ENCODE measurements around the gene LYRM7.

DNA sequence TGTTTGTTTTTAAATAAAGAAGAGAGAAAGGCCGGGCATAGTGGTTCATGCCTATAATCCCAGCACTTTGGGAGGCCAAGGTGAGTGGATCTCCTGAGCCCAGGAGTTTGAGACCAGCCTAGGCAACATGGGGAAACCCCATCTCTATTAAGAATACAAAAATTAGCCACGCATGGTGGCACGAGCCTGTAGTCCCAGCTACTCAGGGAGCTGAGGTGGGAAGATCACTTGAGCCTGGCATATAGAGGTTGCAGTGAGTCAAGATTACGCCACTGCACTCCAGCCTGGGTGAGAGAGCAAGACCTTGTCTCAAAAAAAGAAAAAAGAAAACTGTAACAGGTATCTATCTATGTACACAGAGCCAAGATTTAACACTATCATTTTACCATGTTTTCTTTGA is 58.9 kb downstream of the LYRM7 start:
- TF ChIP-seq POLR2A (IDR thresholded peaks at IDR 0.05; ENCODE audit: low read length) (no peak), GATA1 (IDR thresholded peaks at IDR 0.05; ENCODE audit: low read depth, low read length) (no peak)
